Stimulated activated CD4-positive, alpha-beta T cell treated with anti-CD3 and anti-CD28 coated beads, Interleukin-15, amount 100 ng/mL, for 48 hours (primary cell): Measurements from ENCODE around the gene MYL6B.

Experiments used
- DNase-seq, 2 donors: peaks; one replicate each; pipeline ENCODE4 v3.0.0-alpha.2; 2020; ENCODE audit warnings: low read depth in 2 of 2

Gene MYL6B

GRCh38 chr12:56122637-56123036 is 29.8 kb upstream of the MYL6B start:
- no peak for DNase-seq

- no peak for DNase-seq
Observed at GRCh38 chr12:56124133-56124532, 28.3 kb upstream of the MYL6B start.

- DNase-seq = no peak
Observed at GRCh38 chr12:56126732-56127239, 25.6 kb upstream of the MYL6B start.

- DNase-seq = no peak
Observed at GRCh38 chr12:56127485-56127887, 24.9 kb upstream of the MYL6B start.

GRCh38 chr12:56127888-56128669 is 24.3 kb upstream of the MYL6B start, which contains the start of gene ESYT1:
ESYT1 (plus strand) TSS chr12:56128267; CDS start chr12:56128320, 53 bp downstream.
- peak; percentile 95 to 99 for DNase-seq

- DNase-seq = no peak
Observed at GRCh38 chr12:56128670-56129205, 23.6 kb upstream of the MYL6B start.

GRCh38 chr12:56129206-56129941 is 23.0 kb upstream of the MYL6B start:
- peak; percentile 31 to 56 for DNase-seq

- no peak for DNase-seq
Observed at GRCh38 chr12:56129942-56130495, 22.4 kb upstream of the MYL6B start.

- no peak for DNase-seq
Observed at GRCh38 chr12:56130876-56131275, 21.5 kb upstream of the MYL6B start.

- DNase-seq = no peak
Observed at GRCh38 chr12:56134897-56135296, 17.5 kb upstream of the MYL6B start.

GRCh38 chr12:56137853-56138571 is 14.4 kb upstream of the MYL6B start:
- no peak for DNase-seq

- DNase-seq = no peak
Observed at GRCh38 chr12:56141946-56142784, 10.2 kb upstream of the MYL6B start.

- DNase-seq = no peak
Observed at GRCh38 chr12:56143217-56143616, 9.2 kb upstream of the MYL6B start.

- no peak for DNase-seq
Observed at GRCh38 chr12:56143870-56144269, 8.5 kb upstream of the MYL6B start.

- DNase-seq = no peak
Observed at GRCh38 chr12:56145217-56145616, 7.2 kb upstream of the MYL6B start.

- no peak for DNase-seq
Observed at GRCh38 chr12:56146492-56147460, 5.6 kb upstream of the MYL6B start.

GRCh38 chr12:56150563-56150962 is 1.8 kb upstream of the MYL6B start:
- DNase-seq = no peak

- peak; percentile 57 to 68 for DNase-seq
Observed at GRCh38 chr12:56151672-56152131, 685 bp upstream of the MYL6B start.
